Endothelial cell (in vitro differentiated cells): Measurements from ENCODE around the gene SLC40A1. TPM values are rescaled to one million over a fixed set of nuclear protein-coding genes. Genes with fewer than 3 reads are reported as not detected.
A peak's percentile ranks its signal among the peaks of the same experiment; 100 is the strongest.

Experiments
- DNase-seq: peaks from one replicate; pipeline ENCODE4 v3.0.0; 2021; ENCODE audit warnings: low spot score
- H3K27ac Mint-ChIP-seq: one replicate; pipeline ENCODE4 v1.8.0; 2021; ENCODE audit warnings: mixed read lengths, inconsistent platforms; ENCODE audit not compliant: unreplicated experiment
- H3K27me3 Mint-ChIP-seq: one replicate; pipeline ENCODE4 v1.8.0; 2021; ENCODE audit warnings: mild to moderate bottlenecking, moderate library complexity, mixed read lengths, inconsistent platforms; ENCODE audit not compliant: unreplicated experiment
- H3K36me3 Mint-ChIP-seq: one replicate; pipeline ENCODE4 v1.8.0; 2021; ENCODE audit warnings: mild to moderate bottlenecking, low read depth, mixed read lengths, inconsistent platforms; ENCODE audit not compliant: unreplicated experiment
- H3K4me1 Mint-ChIP-seq: one replicate; pipeline ENCODE4 v1.8.0; 2021; ENCODE audit warnings: mild to moderate bottlenecking, mixed read lengths, inconsistent platforms; ENCODE audit not compliant: unreplicated experiment
- H3K4me3 Mint-ChIP-seq: one replicate; pipeline ENCODE4 v1.8.0; 2021; ENCODE audit warnings: mild to moderate bottlenecking, mixed read lengths, inconsistent platforms; ENCODE audit not compliant: unreplicated experiment
- H3K9me3 Mint-ChIP-seq: one replicate; pipeline ENCODE4 v1.8.0; 2021; ENCODE audit warnings: mixed read lengths, inconsistent platforms; ENCODE audit not compliant: unreplicated experiment
- total RNA-seq: library from RNA; stranded (reverse); fragmentation: NEBNext Ultra II Directional; extraction: Animal tissue kit (Norgen Biotek cat#: 25700); gene quantifications from one replicate; pipeline ENCODE4 v1.2.1, GENCODE V29; 2021; ENCODE audit not compliant: unreplicated experiment
- TF ChIP-seq, protein P1 (sequence below): fragments of 200-600 bp; sonication (generic); IDR thresholded peaks from one replicate; pipeline ENCODE4 v1.5.0; 2021; ENCODE audit warnings: antibody characterized with exemption; ENCODE audit not compliant: unreplicated experiment

Gene SLC40A1
- total RNA-seq, 1 donor from 2014 or later = 90.9 TPM

DNA sequence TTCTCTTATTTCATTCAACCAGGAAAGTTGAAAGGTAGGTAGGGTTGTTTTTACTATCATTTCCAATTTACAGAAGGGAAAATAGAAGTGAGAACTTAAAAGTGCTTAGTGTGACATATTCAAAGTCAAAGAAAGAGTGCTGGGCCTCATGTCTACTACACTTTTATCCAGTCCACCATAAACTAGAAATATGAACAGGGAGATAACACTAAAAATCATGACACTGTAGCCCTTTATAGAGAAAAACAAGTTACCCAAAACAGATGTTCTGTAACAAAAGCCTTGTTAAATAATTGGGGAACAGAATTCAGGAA lies 20.4 kb downstream of the SLC40A1 start:
- H3K9me3 Mint-ChIP-seq = no peaks in the 10 kb centered on the region
- peaks cover 24% of the 10 kb centered on the region for H3K36me3 Mint-ChIP-seq
- H3K4me3 Mint-ChIP-seq = peak overlapping the region; percentile 7
- H3K27me3 Mint-ChIP-seq = no peaks in the 10 kb centered on the region
- peaks cover 44% of the 10 kb centered on the region for H3K4me1 Mint-ChIP-seq
- no peak for DNase-seq
- peak overlapping the region; percentile 13 for H3K27ac Mint-ChIP-seq
- TF ChIP-seq, protein P1, sequence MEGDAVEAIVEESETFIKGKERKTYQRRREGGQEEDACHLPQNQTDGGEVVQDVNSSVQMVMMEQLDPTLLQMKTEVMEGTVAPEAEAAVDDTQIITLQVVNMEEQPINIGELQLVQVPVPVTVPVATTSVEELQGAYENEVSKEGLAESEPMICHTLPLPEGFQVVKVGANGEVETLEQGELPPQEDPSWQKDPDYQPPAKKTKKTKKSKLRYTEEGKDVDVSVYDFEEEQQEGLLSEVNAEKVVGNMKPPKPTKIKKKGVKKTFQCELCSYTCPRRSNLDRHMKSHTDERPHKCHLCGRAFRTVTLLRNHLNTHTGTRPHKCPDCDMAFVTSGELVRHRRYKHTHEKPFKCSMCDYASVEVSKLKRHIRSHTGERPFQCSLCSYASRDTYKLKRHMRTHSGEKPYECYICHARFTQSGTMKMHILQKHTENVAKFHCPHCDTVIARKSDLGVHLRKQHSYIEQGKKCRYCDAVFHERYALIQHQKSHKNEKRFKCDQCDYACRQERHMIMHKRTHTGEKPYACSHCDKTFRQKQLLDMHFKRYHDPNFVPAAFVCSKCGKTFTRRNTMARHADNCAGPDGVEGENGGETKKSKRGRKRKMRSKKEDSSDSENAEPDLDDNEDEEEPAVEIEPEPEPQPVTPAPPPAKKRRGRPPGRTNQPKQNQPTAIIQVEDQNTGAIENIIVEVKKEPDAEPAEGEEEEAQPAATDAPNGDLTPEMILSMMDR = no peak

DNA sequence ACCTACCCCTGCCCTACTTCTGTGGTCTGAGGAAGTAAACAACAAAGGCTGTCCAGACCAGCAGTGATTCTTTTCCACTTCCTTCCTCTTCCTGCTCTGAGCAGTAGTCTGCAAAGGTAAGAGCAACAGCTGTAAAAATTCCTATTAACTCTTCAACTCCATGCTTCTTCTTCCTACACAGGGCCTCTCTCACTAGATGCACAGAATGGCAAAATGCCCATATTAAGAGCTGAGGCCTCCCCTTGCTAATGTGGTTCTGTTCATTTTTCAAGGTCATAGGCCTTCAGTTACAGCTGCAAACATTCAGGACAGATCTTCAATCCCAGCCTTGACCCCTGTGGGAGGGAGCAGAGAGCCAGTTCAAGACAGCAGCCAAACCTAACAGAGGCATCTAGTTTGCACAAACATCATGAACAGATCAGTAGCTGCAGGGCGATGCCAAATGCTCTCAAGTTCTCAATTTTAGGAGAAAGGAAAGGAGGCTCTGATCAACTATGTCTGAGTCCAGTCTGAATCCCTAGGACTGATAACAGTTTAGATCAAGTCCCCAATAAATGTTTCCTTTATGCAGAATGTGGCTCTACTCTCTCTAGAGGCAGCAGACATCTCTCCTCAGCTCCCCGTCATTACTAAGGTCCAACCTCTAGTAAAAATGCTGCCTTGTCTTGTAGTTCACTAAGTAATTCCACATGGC lies 20.9 kb downstream of the SLC40A1 start:
- Mint-ChIP-seq H3K36me3 (peaks cover 19% of the 10 kb centered on the region), H3K4me1 (peaks cover 40% of the 10 kb centered on the region), H3K9me3 (no peaks in the 10 kb centered on the region), H3K4me3 (peak overlapping the region; percentile 43), H3K27ac (peak overlapping the region; percentile 13), H3K27me3 (no peaks in the 10 kb centered on the region)
- TF ChIP-seq, protein P1 = no peak
- no peak for DNase-seq

DNA sequence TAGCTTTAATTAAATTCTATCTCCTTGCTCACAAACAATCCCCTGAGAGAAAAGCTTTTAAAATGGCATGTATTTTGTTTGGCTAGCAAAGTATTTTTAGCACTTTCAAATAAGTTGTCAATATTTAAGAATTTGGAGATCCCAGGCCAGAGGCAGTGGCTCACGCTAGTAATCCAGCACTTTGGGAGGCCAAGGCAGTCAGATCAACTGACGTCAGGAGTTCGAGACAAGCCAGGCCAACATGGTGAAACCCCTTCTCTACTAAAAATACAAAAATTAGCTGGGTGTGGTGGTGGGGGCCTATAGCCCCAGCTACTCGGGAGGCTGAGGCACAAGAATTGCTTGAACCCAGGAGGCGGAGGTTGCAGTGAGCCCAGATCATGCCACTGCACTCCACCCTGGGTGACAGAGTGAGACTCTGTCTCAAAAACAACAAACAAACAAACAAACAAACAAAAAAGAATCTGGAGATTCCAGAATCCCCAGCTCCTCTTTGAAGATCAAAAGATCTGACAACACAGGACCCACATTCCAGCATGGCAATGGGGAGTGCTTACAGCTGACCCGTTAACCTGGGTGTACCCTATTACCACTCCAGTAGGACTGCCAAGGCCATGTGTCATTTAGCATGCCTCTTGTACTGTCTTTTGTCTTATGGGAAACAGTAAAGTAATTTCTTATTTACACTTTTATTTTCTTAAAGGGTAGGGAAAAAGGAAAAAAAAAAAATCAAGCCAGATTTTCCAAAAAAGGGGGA lies 21.9 kb downstream of the SLC40A1 start:
- peak overlapping the region; percentile 26 for H3K27ac Mint-ChIP-seq
- H3K27me3 Mint-ChIP-seq = no peaks in the 10 kb centered on the region
- no peak overlapping the region for H3K4me3 Mint-ChIP-seq
- TF ChIP-seq, protein P1 = no peak
- H3K4me1 Mint-ChIP-seq = peaks cover 37% of the 10 kb centered on the region
- DNase-seq = no peak
- peaks cover 11% of the 10 kb centered on the region for H3K36me3 Mint-ChIP-seq
- no peaks in the 10 kb centered on the region for H3K9me3 Mint-ChIP-seq

DNA sequence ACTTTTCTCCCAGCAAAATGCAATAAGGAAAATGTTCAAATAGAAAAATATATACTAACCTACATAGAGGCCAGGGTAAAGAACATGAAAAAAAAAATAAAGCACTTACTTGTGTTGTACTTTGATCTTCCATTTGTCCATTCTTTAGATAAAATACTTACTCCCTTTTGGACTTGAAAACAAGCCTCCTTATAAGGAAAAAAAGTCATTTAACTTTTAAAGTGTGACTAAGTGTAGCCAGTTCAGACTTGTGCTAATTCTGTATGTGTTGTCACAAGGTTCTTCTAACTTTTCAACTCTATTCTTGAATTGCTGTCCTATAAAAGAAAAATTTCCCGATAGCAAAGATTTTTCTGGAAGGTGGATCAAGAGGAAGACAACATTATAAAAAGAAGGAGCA lies 23.2 kb downstream of the SLC40A1 start:
- no peaks in the 10 kb centered on the region for H3K9me3 Mint-ChIP-seq
- no peak overlapping the region for H3K4me3 Mint-ChIP-seq
- peaks cover 8% of the 10 kb centered on the region for H3K36me3 Mint-ChIP-seq
- peaks cover 37% of the 10 kb centered on the region for H3K4me1 Mint-ChIP-seq
- no peak overlapping the region for H3K27ac Mint-ChIP-seq
- no peak for DNase-seq
- TF ChIP-seq, protein P1 = no peak
- H3K27me3 Mint-ChIP-seq = no peaks in the 10 kb centered on the region

DNA sequence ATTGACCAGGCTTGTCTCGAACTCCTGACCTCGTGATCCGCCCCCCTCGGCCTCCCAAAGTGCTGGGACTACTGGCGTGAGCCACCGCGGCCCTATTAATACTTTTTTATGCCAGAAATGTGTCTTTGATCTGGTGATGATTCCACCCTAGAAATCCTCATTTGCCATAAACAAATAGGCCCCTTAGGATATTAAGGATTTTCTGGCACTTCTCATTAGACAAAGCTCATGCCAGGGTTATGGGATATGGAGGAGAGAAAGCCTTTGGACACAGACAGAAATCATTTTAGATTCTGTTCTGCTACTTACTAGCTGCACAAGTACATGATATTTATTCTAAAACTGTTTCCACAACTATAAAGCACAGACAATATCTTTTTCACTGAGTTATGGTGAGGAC lies 24.1 kb downstream of the SLC40A1 start:
- H3K4me3 Mint-ChIP-seq = no peak overlapping the region
- H3K27ac Mint-ChIP-seq = no peak overlapping the region
- H3K27me3 Mint-ChIP-seq = no peaks in the 10 kb centered on the region
- DNase-seq = no peak
- H3K4me1 Mint-ChIP-seq = peaks cover 36% of the 10 kb centered on the region
- TF ChIP-seq, protein P1 = no peak
- peaks cover 8% of the 10 kb centered on the region for H3K36me3 Mint-ChIP-seq
- no peaks in the 10 kb centered on the region for H3K9me3 Mint-ChIP-seq
